ENCODE measurements around the gene NFATC1.

The NFATC1 gene

GRCh38 chr18:79566771-79567431 is 171.2 kb downstream of the NFATC1 start:
- Histone ChIP-seq H2AFZ (no peak overlapping the region), H3K36me3 (ENCODE audit: control insufficient read depth, insufficient read depth, low read length) (no peaks in the 10 kb centered on the region), H3K9me3 (ENCODE audit: control insufficient read depth, low read length) (no peaks in the 10 kb centered on the region), H3K4me2 (ENCODE audit: low read length) (no peak overlapping the region), H3K27ac (no peak overlapping the region), H3K27me3 (ENCODE audit: control insufficient read depth, insufficient read depth, low read length) (no peaks in the 10 kb centered on the region), H3K4me1 (no peaks in the 10 kb centered on the region), H3K79me2 (no peaks in the 10 kb centered on the region), H3K9ac (no peak overlapping the region), H3K4me3 (ENCODE audit: low read depth, low read length) (no peak overlapping the region)
- no peak for TF ChIP-seq CTCF (IDR thresholded peaks at IDR 0.05)

GRCh38 chr18:79567481-79568147 is 171.9 kb downstream of the NFATC1 start:
- no peaks in the 10 kb centered on the region for H3K79me2 ChIP-seq
- H3K4me3 ChIP-seq (ENCODE audit: low read depth, low read length) = no peak overlapping the region
- peaks cover under 1% of the 10 kb centered on the region for H3K9me3 ChIP-seq (ENCODE audit: control insufficient read depth, low read length)
- H3K4me2 ChIP-seq (ENCODE audit: low read length) = no peak overlapping the region
- H3K4me1 ChIP-seq = no peaks in the 10 kb centered on the region
- H3K9ac ChIP-seq = no peak overlapping the region
- no peaks in the 10 kb centered on the region for H3K27me3 ChIP-seq (ENCODE audit: control insufficient read depth, insufficient read depth, low read length)
- H2AFZ ChIP-seq = no peak overlapping the region
- no peak overlapping the region for H3K27ac ChIP-seq
- no peak for TF ChIP-seq CTCF (IDR thresholded peaks at IDR 0.05)
- H3K36me3 ChIP-seq (ENCODE audit: control insufficient read depth, insufficient read depth, low read length) = no peaks in the 10 kb centered on the region

GRCh38 chr18:79568543-79569205 is 172.9 kb downstream of the NFATC1 start:
- Histone ChIP-seq H2AFZ (no peak overlapping the region), H3K79me2 (no peaks in the 10 kb centered on the region), H3K27me3 (ENCODE audit: control insufficient read depth, insufficient read depth, low read length) (no peaks in the 10 kb centered on the region), H3K9me3 (ENCODE audit: control insufficient read depth, low read length) (peaks cover 5% of the 10 kb centered on the region), H3K4me2 (ENCODE audit: low read length) (no peak overlapping the region), H3K27ac (no peak overlapping the region), H3K9ac (no peak overlapping the region), H3K36me3 (ENCODE audit: control insufficient read depth, insufficient read depth, low read length) (no peaks in the 10 kb centered on the region), H3K4me3 (ENCODE audit: low read depth, low read length) (no peak overlapping the region), H3K4me1 (no peaks in the 10 kb centered on the region)
- no peak for TF ChIP-seq CTCF (IDR thresholded peaks at IDR 0.05)

GRCh38 chr18:79569720-79570119 is 174.0 kb downstream of the NFATC1 start:
- no peak for TF ChIP-seq CTCF (IDR thresholded peaks at IDR 0.05)
- no peaks in the 10 kb centered on the region for H3K4me1 ChIP-seq
- no peak overlapping the region for H2AFZ ChIP-seq
- H3K27ac ChIP-seq = no peak overlapping the region
- H3K4me3 ChIP-seq (ENCODE audit: low read depth, low read length) = no peak overlapping the region
- peak overlapping the region; percentile 41 for H3K4me2 ChIP-seq (ENCODE audit: low read length)
- peaks cover 5% of the 10 kb centered on the region for H3K9me3 ChIP-seq (ENCODE audit: control insufficient read depth, low read length)
- no peaks in the 10 kb centered on the region for H3K79me2 ChIP-seq
- no peak overlapping the region for H3K9ac ChIP-seq
- H3K27me3 ChIP-seq (ENCODE audit: control insufficient read depth, insufficient read depth, low read length) = no peaks in the 10 kb centered on the region
- no peaks in the 10 kb centered on the region for H3K36me3 ChIP-seq (ENCODE audit: control insufficient read depth, insufficient read depth, low read length)

All from parathyroid adenoma (tissue), 2 donors.